HTR-8/SVneo (cell line): ENCODE results near the gene PLEKHB1.

Experiments
- DNase-seq: peaks from one replicate; pipeline ENCODE4 v3.0.0; 2011; ENCODE audit warnings: low spot score, mixed read lengths; ENCODE audit not compliant: insufficient read length
- FAIRE-seq: peaks from 2 replicates; lab custom pipeline; 2011; peaks lifted over from hg19 to GRCh38; lab: Jason Lieb, UNC

Gene PLEKHB1

DNA sequence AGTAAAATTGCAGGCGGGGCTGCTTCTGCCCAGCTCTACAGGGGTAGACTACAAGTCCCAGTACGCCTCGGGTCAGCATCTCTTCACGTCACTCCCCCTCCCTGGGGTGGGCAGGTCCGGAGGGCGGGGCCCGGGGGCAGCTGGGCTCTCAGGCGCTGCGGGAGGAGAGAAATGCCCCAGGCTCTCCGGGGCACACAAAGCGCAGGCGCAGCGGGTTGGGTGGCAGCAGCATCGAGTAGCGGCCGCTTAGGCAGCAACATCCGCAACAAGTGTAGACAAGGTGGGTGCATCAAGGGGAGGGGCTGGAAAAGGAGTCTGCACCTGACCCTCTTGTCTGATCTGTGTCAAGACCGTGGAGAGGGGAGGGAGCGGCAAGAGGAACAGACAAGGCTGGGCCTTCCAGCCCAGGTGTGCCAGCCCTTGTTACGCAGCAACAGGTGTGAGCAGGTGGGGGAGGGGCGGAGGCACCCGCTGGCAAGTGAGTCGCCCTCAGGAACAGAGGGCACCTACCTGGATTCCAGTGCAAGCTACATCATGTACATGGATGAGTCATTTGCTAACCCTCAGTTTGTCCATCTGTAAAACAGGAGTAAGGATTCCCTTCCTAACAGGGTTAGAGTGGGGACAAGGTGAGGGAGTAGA lies 1.2 kb downstream of the PLEKHB1 start:
- DNase-seq (peak; percentile 83), FAIRE-seq (peak; percentile 77)

DNA sequence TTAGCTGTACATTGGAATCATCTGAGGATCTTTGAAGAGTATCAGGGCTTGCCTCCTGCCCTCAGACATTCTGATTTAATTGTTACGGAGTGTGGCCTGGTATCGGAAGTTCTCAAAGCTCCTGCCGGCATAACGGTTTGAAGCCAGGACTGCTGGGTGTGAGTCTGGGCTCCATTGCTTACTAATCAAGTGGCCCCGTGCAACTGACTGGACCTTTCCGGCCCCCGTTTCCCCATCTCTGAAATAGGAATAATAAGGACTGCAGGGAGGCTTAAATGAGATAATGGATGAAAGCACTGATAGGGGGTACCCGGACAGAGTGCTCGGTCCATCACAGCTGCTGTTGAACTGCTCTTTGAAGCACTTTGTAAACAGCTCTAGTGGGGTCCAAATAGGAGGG lies 1.7 kb downstream of the PLEKHB1 start:
- FAIRE-seq: no peak
- DNase-seq: no peak

DNA sequence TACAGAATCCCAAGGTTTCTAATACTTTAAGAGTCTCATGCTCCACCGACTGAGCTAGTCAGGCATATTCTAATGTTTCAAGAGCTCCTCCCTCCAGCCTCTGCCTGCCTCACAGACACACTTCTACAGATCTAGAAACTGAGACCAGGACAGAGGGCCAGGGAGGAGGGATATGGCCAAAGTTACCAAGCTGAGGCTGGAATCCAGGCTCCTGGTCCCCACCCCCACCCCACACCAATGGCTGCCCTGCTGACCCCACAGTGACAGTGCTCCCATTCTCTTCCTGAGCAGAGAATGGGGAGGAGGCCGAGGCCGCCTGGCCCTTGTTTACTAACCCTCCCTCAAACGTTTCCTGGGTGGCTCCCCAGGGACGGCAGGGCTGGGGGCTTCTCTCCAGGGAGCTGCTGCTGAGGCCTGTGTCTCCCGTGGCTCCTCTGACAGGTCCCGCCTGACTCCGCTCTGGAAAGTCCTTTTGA lies 2.2 kb downstream of the PLEKHB1 start:
- no peak for FAIRE-seq
- no peak for DNase-seq

DNA sequence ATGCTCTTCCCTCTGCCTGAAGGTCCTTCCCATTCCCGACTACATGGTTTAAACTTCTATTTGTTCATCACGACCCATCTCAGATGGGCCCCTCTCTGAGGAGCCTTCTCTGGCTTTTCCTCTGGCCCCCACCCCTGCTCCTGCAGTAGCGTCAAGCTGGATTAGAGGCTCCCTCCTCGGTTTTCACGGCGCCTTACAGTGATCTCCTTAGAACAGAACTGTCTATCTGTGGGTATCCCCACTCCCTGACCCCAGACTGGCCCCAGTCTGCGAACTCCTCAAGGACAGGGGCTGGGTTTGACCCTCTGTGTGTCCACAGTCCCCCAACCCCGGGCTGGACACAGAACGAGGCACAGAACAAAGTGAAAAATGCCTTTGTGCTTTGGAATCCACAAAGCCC lies 2.8 kb downstream of the PLEKHB1 start:
- no peak for DNase-seq
- FAIRE-seq: no peak

DNA sequence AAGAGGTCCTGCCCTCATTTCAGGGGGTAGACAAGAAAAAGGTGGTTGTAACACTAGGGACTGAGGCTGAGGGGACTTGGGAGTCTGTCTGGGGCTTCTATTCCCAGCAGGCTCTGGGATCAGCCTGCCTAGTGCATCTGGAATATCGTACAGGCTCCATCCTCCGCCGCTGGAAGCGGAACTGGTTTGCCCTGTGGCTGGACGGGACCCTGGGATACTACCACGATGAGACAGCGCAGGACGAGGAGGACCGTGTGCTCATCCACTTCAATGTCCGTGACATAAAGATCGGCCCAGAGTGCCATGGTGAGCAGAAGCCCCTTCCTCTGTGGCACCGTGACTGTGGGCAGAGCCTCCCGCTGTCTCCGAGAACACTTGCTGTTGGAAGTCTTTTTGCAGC lies 4.0 kb downstream of the PLEKHB1 start:
- FAIRE-seq (peak; percentile 33), DNase-seq (no peak)

DNA sequence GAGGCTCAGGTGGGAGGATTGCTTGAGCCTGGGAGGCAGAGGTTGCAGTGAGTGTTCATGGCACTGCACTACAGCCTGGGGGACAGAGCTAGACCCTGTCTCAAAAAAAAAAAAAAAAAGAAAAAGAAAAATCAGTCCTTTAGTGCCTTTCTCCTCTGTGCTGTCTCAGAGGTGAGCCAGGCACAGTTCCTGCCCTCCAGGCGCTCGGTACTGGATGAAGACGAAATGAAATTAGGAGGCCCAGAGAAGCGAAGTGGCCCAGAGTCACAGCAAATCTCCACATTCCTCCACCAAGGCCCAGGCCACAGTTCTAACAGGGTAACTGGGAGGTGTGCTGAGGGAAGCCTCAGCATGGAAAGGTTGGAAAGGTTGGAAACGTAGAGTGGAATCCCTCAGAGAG lies 4.9 kb downstream of the PLEKHB1 start:
- DNase-seq: no peak
- FAIRE-seq: no peak

DNA sequence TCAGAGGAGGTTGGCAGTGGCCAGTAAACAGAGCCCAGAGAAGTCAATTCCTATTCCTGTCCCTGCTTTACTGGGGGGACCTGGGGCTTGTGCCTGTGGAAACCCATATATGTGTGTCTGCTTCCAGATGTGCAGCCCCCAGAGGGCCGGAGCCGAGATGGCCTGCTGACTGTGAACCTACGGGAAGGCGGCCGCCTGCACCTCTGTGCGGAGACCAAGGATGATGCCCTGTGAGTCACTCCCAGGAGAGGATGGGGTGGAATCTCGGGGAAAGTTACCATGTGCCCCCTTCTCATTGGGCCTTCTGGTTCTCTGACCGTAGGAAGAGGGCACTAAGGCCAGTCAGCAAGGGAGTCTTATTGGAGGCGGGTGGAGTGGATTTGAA lies 5.3 kb downstream of the PLEKHB1 start:
- no peak for DNase-seq

DNA sequence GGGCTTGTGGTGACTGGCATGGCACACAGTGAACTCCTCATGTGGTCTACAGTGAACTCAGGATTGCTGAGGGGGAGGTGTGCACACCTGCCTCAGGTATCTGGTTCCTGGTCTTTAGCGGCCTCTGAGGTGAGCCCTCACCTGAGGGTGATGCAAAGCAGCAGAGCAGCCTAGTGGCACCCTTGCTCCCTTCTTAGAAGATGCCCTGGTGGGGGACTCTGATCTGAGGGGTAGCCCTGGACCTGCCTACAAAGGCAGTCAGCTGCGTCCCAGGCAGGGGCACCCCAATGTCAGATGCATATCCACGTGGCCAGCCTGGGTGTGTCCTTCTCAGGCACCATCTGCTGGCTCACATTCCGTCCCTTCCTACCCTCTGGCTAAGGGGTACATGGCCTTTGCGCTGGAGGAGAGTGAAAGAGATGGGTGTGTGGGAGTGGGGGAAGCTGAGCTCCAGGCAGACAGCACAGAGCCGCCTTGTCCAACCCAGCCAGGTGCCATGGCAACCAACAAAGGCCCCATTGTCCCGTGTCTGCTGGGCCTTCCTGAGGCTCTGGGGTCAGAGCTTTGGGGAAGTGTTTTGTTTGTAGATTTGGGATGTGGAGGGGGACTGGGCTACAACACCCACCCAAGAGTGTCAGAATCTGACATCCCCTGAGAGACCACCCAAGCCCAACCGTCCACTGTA lies 5.8 kb downstream of the PLEKHB1 start:
- DNase-seq: no peak
- FAIRE-seq: peak; percentile 48

More for the DNA sequence above, 5.3 kb downstream of the PLEKHB1 start:
- FAIRE-seq: no peak

DNA sequence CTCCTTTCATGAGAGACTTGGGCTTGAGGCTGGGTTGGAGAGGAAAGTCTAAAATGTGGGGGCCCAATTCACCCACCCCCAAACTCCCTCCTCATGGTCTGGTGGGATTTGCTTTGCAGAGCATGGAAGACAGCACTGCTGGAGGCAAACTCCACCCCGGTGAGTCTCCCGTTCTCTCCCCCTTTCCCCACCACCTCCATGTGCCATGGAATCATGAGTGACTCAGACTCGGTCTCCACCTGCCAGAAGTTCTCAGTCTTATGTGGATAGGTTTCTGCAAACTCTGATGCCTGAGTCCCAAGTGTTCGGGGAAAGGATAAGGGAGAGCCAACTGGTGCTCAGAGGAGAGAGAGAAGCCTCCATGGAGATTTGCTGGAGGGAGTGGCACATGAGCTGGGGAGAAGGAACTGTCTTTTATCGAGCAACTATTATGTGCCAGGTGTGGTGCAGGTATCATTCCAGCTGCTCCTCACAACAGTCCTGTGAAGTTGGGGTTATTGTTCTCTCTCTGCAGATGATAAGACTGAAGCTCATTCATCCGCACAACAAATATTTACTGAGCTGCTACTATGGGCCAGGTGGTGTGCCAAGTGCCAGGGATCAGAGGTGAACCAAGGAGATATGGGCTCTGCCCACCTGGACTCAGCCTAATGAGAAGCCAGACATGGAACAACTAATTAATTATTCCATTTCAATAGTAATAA lies 6.6 kb downstream of the PLEKHB1 start:
- peak; percentile 60 for FAIRE-seq
- no peak for DNase-seq

DNA sequence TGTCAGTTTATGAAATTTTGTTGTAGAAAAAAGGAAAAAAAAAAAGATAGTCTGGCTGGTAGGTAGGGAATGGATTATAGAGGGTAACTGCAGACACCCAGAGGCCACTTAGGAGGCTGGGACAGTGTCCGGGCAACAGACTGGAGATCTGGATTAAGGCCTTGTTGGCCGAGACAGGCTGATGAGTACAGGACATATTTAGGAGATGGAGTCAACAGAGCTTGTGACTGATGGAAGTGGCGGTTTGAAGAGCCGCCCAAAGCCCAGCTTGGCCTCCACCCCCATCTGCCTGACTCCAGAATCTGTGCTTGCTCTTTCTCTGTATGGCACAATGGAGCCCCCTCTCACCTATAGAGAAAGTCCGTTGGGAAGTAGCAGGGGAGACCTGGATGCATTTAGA lies 7.6 kb downstream of the PLEKHB1 start:
- DNase-seq (no peak), FAIRE-seq (no peak)

DNA sequence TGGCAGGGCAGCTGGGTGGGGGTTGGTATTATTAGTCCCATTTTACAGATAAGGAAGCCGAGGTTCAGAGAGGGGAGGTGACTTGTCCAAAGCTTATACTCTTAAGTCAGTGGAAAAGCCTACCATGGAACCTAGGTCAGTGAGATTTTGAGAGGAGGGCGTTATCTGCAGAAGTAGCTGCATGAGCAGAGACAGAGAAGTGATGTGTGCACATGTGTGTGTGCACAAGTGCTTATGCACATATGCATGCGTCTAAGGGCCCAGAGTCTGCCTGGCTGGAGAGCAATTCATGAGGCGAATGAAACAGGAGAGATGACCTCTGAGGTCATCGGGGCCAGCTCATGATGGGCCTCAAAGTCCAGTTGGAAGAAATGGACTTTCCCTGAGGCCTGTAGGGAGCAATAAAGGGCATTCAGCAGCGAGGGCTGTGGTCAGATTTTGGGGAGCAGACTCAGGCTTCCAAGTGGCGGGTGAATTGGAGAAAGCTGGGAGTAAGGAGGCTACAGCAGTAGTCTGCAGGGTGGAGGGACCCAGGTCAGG lies 8.2 kb downstream of the PLEKHB1 start:
- peak; percentile 20 for FAIRE-seq
- no peak for DNase-seq

DNA sequence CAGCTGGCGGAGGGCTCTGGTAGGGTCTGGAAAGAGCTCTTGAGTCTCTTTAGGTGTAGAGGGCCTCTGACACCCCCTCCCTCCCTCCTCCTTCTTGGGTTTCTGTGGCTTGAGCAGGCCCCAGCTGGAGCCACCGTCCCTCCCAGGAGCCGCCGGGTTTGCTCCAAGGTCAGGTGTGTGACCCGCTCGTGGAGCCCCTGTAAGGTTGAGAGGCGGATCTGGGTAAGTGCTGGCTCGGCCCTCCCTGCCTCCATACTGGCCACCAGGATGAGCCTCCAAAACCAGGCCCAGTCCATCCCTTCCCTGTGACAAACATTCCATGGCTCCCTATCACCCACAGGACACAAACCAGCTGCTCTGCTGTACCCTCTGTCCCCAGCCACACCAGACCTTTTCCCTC lies 9.3 kb downstream of the PLEKHB1 start:
- DNase-seq (no peak), FAIRE-seq (no peak)

DNA sequence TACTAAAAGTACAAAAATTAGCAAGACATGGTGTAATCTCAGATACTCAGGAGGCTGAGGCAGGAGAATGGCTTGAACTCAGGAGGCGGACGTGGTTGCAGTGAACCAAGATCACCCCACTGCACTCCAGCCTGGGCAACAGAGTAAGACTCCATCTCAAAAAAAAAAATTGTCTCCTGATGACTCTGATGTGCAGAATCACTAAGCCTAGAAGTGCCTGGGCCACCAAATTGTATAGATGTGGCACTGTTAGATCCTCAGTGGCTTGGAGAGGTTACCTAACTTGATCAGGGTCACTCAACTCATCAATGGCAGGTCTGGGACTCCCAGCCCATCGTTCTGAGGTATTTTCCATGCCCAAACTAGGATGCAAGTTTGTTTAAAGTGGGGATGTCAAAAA lies 10.6 kb downstream of the PLEKHB1 start:
- DNase-seq (no peak), FAIRE-seq (no peak)

DNA sequence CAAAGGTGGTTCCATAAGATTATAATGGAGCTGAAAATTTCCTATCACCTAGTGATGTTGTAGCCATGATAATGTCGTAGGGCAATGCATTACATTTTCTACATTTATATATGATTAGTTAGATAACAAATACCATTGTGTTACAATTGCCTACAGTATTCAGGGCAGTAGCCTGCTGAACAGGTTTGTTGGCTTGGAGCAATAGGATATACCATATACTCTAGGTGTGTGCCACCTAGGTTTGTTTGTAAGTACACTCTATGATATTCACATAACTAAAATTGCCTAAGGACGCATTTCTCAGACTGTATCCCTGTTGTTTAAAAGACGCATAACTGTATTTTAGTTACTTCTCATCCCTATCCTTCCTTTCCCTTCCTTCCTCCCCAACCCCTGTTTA lies 13.6 kb downstream of the PLEKHB1 start:
- FAIRE-seq: no peak

DNA sequence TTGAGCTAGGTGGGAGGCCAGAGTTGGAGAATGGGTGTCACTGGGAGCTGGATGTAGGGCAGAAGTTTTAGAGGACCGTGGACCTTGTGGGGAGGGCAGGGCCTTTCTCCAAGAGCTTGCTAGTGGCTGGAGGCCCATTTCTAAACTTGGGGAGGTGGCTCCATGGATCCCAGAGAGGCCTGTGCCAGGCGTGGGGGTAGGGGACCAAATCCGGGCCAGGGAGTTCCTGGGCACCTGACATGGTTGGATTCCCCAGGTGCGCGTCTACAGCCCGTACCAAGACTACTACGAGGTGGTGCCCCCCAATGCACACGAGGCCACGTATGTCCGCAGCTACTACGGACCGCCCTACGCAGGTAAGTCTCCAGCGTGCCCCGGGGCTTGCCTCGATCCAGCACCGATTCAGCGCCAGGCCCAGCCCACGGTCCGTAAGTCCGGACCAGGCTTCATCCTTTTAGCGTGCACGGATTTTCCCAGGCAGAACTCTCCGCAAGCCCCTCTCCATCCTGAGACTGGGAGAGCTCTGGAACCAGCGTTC lies 14.2 kb downstream of the PLEKHB1 start:
- FAIRE-seq: no peak

More for the DNA sequence above, 13.6 kb downstream of the PLEKHB1 start:
- DNase-seq: no peak

DNA sequence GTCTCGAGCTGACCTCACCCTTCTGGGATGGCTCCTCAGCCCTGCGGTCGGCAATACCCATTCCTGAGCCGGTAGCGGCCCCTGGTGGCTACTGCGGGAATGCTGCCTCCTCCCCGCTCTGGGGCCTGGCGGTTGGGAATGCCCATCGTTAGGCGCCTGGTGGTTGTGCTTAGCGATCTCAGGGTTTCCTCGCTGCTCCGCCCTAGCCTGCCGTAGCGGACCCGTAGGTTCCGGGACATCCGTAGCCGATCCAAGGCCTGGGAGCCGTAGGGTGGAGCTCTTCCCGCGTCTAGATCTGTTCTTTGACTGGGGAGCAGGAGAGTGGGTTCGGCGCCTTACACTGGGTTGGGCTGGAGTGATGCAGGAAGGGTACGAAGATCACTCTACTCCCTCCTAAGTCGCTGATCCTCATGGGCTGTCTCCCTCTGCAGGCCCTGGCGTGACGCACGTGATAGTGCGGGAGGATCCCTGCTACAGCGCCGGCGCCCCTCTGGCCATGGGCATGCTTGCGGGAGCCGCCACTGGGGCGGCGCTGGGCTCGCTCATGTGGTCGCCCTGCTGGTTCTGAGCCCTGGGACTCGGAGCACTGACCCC lies 14.8 kb downstream of the PLEKHB1 start:
- DNase-seq (peak; percentile 99), FAIRE-seq (peak; percentile 86)

More for the DNA sequence above, 14.2 kb downstream of the PLEKHB1 start:
- no peak for DNase-seq

DNA sequence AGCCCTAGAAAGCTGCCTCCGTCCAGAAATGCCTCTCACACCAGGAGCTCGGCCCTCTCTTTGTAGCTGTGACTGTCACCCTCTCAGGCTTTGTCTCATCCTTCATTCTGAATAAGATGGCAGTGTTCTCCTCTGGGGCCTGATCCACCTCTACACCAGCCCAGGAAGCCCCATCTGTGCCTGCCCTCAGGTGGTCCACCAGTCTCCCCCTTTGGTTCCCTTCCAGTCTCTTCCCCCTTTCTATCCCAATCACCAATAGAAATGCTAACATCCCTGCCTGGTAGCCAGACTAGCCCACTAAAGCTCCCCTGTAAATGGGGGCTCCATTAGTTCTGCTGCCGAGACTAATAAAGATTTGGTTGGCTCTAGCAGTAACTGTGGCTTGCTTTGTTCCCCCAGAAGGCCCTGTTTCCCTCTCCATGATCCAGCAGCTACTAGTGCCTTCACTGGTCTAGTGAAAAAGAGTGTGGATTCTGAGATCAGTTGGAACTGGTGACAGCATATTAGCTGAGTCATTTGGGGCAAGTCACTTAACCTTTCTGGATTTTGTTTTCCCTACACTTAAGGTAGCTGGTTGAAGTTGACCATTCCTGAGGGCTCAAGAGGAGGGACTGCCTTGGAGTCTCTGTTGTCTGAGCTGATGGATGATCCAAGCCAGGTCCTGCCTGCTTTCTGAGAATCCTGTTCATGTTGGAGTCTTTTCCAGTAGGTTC lies 16.2 kb downstream of the PLEKHB1 start:
- no peak for DNase-seq
- no peak for FAIRE-seq

DNA sequence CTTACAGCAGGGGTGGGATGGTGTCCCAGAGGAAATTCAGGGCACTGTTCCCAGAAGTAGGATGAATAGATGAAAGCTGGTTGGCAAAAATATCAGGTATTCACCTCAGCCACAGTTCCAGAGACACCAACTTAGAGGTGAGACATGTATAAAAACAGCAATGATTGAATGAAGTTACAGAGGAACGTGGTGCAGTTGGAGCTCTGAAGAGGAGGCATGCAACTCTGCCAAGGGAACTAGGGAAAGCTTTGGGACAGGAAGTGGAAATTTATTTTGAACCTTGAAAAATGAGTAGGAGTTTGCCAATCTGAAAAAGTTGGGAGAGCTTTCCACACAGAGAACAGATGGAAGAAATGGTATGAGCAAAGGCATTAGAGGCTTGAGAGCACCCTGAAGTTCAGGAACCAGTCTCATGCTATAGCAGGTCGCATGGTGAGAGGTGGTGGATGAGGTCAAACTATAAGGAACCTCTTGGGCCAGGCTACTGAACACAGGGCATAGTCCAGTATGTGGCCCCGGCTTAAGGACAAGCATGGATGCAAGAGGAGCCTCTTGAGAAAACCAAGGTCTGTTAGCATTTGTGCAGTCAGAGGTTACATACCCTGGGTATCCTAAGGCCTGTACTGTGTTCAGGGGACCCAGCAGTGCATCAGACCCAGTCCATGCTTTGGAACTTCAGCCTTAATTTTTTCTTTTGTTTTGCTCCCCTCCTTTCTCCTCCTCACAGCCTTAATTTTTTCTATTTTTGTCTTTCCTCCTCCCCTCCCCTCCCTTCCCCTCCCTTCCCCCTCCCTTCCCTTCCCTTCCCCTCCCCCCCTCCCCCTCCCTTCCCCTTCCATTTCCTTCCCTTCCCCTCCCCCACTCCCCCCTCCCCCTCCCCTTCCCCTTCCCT lies 17.5 kb downstream of the PLEKHB1 start:
- no peak for FAIRE-seq
- DNase-seq: no peak

DNA sequence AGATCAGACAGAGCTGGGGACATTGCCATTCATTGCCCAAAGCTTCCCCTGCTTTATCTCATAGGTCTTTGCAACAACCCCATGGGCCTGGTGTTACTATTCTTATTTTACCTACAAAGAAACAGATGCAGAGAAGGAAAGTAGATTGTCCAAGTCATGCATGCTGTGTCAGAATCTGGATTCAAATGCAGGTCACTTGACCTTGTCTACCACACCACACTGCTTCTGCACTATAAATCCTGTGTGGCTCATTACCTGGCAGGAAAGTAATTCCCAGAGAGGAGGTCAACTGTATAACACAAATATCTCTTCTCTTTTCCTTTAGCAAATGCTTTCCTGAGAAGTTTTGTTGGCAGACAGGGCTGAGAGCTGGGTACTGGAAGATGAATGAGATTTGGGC lies 18.5 kb downstream of the PLEKHB1 start:
- FAIRE-seq (no peak), DNase-seq (no peak)
